ENCODE data around the gene NDUFS8.
A peak's percentile ranks its signal among the peaks of the same experiment; 100 is the strongest.
"Not testable (repeated sequence)": the region's sequence is repeated elsewhere in the genome, so short reads cannot be mapped to it uniquely, and the experiment has no call there.

NDUFS8 gene

DNA sequence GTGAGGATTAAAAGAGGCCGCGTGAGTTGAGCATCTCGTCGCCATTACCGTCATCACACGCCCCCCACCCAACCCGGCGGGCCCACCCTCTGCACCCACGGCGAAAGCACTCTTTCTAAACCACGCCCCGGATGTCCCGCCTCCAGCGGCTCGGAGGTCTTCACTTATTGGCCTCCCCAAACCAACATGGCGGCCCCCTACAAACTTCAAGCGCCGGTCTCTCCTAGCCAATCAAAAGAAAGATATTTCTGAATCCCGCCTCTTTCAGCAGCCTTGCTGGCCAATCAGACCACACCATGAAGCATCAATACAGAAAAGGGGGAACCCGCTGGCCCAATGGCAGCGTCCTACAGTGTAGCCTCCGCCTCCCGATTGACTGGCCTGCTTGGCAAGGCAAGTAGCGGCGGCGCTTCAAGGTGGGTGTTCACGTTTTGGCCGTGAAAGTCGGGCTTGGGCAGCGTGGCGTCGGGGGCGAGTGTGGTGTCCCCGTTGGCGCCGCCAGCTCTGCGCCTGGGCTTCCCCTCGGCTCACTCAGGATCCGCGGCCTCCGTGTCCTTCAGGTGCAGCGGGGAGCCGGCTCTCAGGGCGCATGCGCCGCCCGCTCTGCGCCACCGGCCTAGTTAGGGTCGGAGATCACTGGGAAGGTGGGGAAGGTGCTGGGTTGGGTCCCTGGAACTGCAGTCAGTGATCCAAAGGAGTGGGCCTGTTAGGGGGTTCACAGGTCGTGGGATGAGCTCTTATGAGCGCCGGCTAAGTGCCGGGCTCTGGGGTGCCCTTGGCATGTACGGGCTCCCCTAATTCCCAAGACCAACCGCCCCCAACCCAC, at the start of gene NDUFS8:
TSS of gene NDUFS8 (plus strand) at position 364 of the 826 bp plus-strand sequence. CDS start 1,471 bp downstream, outside the sequence.
- DNase-seq (ENCODE audit: extremely low read depth in 1 of 2, low read depth in 1 of 2), result peak; percentile 82 to 94

GRCh38 chr11:67981226-67981625, 49.3 kb upstream of the NDUFS8 start:
- DNase-seq (ENCODE audit: extremely low read depth in 1 of 2, low read depth in 1 of 2), result not testable (repeated sequence)

DNA sequence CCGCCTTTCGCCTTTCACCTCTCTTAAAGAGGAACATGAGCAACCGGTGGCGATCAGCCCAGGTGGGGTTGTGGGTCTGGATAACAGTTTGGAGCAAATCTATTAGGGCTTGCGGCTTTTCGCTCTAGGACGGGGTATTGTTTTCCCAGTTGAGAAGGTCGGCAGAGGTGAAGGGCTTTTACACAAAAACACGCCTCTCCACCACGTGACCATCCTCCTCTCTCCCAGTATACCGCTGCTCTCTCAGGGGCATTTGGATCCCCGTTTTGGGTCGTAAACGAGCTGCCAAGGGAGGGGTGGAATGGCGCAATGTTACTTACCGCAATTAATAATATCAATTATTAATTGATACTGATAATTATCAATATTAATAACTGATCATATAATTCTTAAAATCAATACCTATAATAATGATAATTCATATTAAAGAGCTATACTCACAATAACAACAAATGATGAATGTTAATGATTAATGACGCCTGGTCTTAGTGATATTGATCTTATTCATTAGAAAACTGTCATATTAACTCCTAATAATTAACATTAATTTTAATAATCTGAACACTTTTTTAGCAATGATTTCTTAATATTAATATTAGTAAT, 48.1 kb upstream of the NDUFS8 start:
- not testable (repeated sequence) for DNase-seq (ENCODE audit: extremely low read depth in 1 of 2, low read depth in 1 of 2)

DNA sequence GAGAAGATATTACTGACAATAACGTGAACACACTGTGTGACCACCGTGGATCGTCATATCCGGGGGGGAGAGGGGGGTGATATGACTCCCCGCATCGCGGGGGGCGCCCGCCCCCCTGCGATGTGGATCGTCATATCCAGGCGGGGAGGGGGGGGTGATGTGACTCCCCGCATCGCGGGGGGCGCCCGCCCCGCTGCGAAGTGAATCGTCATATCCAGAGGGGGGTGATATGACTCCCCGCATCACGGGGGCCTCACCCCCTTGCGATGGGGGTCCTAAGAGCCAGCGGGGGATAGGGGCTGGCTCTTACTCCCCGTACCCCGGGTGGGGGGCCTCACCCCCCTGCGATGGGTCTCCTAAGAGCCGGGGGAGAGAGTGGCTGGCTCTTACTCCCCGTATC, 46.5 kb upstream of the NDUFS8 start:
- DNase-seq (ENCODE audit: extremely low read depth in 1 of 2, low read depth in 1 of 2), result no peak

- not testable (repeated sequence) for DNase-seq (ENCODE audit: extremely low read depth in 1 of 2, low read depth in 1 of 2)
Measured at GRCh38 chr11:67985302-67985701, 45.2 kb upstream of the NDUFS8 start.

DNA sequence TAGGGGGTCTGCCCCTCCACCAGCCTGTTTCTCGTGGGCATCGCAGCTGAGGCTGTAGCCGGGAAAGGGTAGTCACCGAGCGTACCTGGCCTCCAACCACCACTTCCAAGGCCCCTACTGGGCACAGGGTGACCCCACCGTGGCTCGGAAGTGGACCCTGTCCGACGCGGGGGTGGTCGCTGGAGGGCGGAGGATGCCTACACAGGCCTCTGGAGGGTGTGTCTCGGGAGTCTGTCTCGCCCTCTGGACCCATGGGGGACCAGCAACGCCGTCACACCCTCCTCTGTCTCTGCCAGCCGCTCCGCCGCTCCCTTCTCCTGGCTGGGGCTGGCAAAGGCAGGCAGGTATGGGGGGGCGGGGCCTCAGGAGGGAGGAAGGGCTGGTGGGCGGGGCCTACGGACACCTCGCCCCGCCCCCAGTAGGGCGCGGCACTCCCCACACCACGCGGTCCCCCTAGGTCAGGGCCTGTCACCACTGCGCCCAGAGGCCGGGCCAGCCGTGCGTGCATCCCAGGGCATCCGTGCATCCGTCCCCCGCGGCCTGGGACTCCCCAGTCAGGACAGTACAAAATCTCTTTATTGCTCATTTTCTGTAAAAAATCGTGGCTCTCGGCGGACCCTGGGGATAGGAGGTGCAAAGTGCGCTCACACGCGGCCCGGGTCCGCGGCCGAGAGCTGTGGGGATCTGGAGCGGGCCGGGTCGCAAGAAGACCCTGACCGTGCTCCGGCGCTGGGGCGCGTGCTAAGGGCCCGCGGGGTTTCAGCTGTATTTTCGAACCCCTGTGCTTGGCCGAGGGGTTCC, 39.7 kb upstream of the NDUFS8 start:
- DNase-seq (ENCODE audit: extremely low read depth in 1 of 2, low read depth in 1 of 2), result not testable (repeated sequence)

DNA sequence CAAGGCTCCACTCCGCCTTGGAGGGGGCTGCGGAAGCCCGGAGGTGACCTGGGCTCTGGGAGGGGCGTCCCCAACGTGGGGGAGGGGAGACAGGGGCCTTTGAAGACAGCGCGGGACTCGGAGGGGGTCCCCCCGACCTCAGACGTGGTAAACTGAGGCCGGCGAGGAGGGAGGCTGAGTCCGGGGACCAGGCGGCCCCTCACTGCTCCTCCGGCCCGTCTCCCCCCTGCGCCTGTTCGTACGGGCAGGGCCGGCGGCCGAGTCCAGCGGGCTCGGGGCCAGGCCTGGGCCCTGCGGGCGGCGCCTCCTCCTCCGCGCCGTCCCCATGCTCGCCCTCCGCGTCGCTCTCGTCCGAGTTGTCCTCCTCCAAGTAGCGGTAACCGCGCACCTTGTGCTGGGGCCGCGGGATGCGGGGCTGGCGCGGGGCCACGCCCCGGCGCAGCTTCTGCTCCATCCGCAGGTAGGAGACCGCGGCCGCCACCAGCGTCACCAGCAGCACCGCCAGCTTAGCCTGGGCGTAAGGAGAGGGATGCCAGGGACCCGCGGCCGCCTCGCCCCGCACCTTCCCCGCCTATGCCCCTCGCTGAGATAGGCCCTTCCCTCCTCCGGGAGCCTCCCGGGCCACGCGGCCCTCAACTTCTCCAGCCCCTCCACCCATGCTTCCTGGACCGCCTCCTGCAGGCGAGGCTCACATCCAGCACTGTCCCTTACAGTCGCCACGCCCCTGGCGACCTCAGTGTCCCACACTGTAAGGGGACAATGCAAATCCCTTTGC, 38.9 kb upstream of the NDUFS8 start:
- DNase-seq (ENCODE audit: extremely low read depth in 1 of 2, low read depth in 1 of 2), result not testable (repeated sequence)

DNA sequence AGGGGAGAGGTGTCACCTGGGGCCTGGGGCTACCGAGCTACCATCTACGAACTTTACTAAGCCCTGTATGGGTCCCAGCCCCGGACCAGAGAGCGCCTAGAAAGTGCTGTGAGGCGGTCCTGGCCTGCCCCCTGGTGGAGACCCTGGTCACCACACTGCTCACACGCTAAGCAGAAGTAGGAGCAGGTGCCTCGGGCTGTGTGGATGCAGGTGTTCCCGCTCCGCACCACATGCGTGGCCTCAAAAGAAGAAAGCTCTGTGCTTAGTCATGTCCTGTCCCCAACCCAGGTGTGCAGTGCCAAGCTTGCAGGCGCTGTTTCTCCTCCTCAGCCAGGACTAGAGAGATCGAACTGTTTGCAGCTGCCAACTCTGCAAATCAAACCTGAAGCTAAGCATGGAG, 36.7 kb upstream of the NDUFS8 start:
- not testable (repeated sequence) for DNase-seq (ENCODE audit: extremely low read depth in 1 of 2, low read depth in 1 of 2)

GRCh38 chr11:67994387-67994786, 36.1 kb upstream of the NDUFS8 start:
- DNase-seq (ENCODE audit: extremely low read depth in 1 of 2, low read depth in 1 of 2), result not testable (repeated sequence)

DNA sequence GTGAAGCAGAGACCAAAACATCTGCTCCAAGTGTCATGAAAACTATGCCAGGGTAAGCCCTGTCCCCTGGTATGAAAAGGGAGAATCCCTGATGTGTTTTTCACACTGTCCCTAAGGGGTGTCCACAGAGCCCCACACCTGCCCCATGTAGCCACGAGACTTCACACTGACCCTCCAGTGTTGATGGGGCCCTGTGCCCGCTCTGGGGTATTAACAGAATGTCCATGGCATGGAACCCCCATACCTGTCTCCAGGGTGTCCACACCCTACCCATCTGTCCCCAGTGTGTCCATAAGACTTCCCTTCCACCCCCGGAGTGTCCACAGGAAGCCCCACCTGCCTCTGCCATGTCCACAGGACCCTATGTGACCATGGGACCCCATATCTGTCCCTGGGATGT, 35.4 kb upstream of the NDUFS8 start:
- not testable (repeated sequence) for DNase-seq (ENCODE audit: extremely low read depth in 1 of 2, low read depth in 1 of 2)

DNA sequence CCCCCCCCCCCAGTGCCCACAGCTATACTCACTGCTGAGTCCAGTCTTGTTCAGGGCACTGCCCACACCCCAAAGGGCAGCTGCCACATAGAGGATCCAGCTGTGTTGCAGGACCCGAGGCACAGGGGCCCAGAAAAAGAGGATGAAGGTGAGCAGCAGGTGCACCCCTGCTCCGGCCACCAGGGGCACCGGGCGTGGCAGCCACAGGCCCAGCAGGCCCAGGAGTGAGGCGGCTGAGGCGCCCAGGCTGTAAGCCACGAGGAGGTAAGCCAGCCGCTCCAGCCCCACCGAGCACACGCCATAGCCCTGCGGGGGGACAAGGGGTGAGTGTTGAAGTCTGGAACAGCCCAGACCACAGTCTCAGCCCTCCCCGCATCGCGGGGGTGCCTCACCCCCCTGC, 34.9 kb upstream of the NDUFS8 start:
- DNase-seq (ENCODE audit: extremely low read depth in 1 of 2, low read depth in 1 of 2), result not testable (repeated sequence)

DNA sequence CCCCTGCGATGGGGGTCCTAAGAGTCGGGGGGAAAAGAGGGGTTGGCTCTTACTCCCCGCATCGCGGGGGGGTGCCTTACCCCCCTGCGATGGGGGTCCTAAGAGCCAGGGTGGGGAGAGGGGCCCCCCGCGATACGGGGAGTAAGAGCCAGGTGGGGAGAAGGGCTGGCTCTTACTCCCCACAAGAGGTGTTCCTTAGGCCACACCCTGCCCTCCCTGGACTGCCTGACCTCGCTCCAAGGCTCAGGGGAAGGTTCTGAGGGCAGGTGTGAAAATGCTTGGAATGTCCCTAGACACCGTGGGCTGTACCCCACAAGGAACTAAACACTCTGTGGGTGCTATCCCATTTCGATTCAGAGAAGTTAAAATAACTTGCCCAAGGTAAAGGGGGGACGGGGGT, 34.4 kb upstream of the NDUFS8 start:
- DNase-seq (ENCODE audit: extremely low read depth in 1 of 2, low read depth in 1 of 2), result no peak

GRCh38 chr11:67996622-67997474, 33.6 kb upstream of the NDUFS8 start:
- no peak for DNase-seq (ENCODE audit: extremely low read depth in 1 of 2, low read depth in 1 of 2)

- no peak for DNase-seq (ENCODE audit: extremely low read depth in 1 of 2, low read depth in 1 of 2)
Measured at GRCh38 chr11:67997475-67997921, 33.0 kb upstream of the NDUFS8 start.

- no peak for DNase-seq (ENCODE audit: extremely low read depth in 1 of 2, low read depth in 1 of 2)
Measured at GRCh38 chr11:67998150-67999045, 32.1 kb upstream of the NDUFS8 start.

- DNase-seq (ENCODE audit: extremely low read depth in 1 of 2, low read depth in 1 of 2), result no peak
Measured at GRCh38 chr11:67999201-67999629, 31.3 kb upstream of the NDUFS8 start.

- DNase-seq (ENCODE audit: extremely low read depth in 1 of 2, low read depth in 1 of 2), result no peak
Measured at GRCh38 chr11:67999704-68000103, 30.8 kb upstream of the NDUFS8 start.

DNA sequence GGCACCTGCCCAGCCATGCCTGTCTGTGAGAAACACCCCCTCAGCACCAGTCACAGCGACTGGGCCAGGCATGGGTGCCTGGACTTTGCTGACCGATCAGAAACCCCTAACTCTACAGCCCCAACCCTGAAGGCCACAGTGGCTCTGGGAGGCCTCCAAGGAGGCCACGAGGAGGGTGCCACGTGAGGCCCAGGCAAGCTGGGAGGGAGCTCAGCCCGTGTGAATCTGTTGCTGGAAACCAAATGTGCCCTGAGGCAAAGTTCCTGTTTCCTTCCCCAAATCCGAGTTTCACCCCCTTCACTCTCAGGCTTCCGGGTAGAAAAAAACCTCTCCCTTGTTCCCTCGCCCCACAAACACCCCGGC, 27.9 kb upstream of the NDUFS8 start:
- no peak for DNase-seq (ENCODE audit: extremely low read depth in 1 of 2, low read depth in 1 of 2)
